Natural killer cell (primary cell): ENCODE results near the gene NELFE. TPM values are rescaled to one million over a fixed set of nuclear protein-coding genes. Genes with fewer than 3 reads are reported as not detected.
A peak's percentile ranks its signal among the peaks of the same experiment; 100 is the strongest.

Experiments used
- ATAC-seq, 3 donors: fragments of 150-1000 bp in 2 of 3; fragments of 200-7000 bp in 1 of 3; cut with Tn5 transposase; 1 replicate in 1 of 3; 2 replicates in 2 of 3; pipeline ENCODE4 v1.10.0; 2021; ENCODE audit warnings: mild to moderate bottlenecking in 2 of 3, moderate library complexity in 2 of 3
- DNase-seq, 2 donors: peaks; one replicate each; pipeline versions ENCODE4 v3.0.0 to v3.0.0-alpha.2; 2013 to 2021; ENCODE audit warnings: mixed read lengths in 1 of 2
- H3K27ac ChIP-seq: one replicate; pipeline ENCODE4 v1.5.1; 2013; ENCODE audit warnings: mild to moderate bottlenecking, low read length
- H3K27me3 ChIP-seq: one replicate; pipeline ENCODE4 v1.6.1; 2013; ENCODE audit warnings: low read length; ENCODE audit not compliant: control insufficient read depth, insufficient read depth
- H3K36me3 ChIP-seq: one replicate; pipeline ENCODE4 v1.6.1; 2013; ENCODE audit warnings: low read length; ENCODE audit not compliant: control insufficient read depth, insufficient read depth
- H3K4me1 ChIP-seq: one replicate; pipeline ENCODE4 v1.6.1; 2013; ENCODE audit warnings: low read length; ENCODE audit not compliant: control insufficient read depth, insufficient read depth
- H3K4me3 ChIP-seq: one replicate; pipeline ENCODE4 v1.5.1; 2013; ENCODE audit warnings: low read length
- H3K9me3 ChIP-seq: one replicate; pipeline ENCODE4 v1.6.1; 2013; ENCODE audit warnings: low read length; ENCODE audit not compliant: control insufficient read depth, insufficient read depth
- H3K27ac Mint-ChIP-seq, 2 donors: one replicate each; pipeline ENCODE4 v1.8.0; 2022; ENCODE audit warnings: mild to moderate bottlenecking in 2 of 2, mixed read lengths in 2 of 2, moderate library complexity in 1 of 2
- H3K27me3 Mint-ChIP-seq, 2 donors: one replicate each; pipeline ENCODE4 v1.8.0; 2022; ENCODE audit warnings: low read depth in 2 of 2, mixed read lengths in 2 of 2
- H3K36me3 Mint-ChIP-seq: one replicate; pipeline ENCODE4 v1.8.0; 2022; ENCODE audit warnings: mixed read lengths
- H3K4me1 Mint-ChIP-seq, 2 donors: one replicate each; pipeline ENCODE4 v1.8.0; 2022; ENCODE audit warnings: mixed read lengths in 2 of 2
- H3K4me3 Mint-ChIP-seq: one replicate; pipeline ENCODE4 v1.8.0; 2022; ENCODE audit warnings: mild to moderate bottlenecking, moderate library complexity, mixed read lengths
- H3K9me3 Mint-ChIP-seq, 2 donors: one replicate each; pipeline ENCODE4 v1.8.0; 2022; ENCODE audit warnings: mixed read lengths in 2 of 2
- WGBS: methylation state at CpG from one replicate; pipeline ENCODE4 v1.1.7; 2013; ENCODE audit warnings: missing lambda C conversion rate; ENCODE audit not compliant: insufficient coverage; 5-methylcytosine and 5-hydroxymethylcytosine counted together
- intact Hi-C: fragments of 100-400 bp; cut with micrococcal nuclease; formaldehyde crosslinking; loops from one replicate; pipeline ENCODE4 v1.14.2; 2022
- total RNA-seq, 4 donors: library from RNA; stranded (reverse); fragments of 120-200 nt in 1 of 4; gene quantifications; one replicate each; pipeline versions ENCODE4 v1.2.3 to v1.2.4, GENCODE V29; 2013 to 2022
- TF ChIP-seq, protein P1 (sequence below): fragments of 200-600 bp; IDR thresholded peaks from one replicate; pipeline ENCODE4 v1.8.0; 2022; ENCODE audit warnings: antibody characterized with exemption

The NELFE gene
- total RNA-seq, 3 donors from 2014 or later (not counting 1 experiment from before 2014, with no cell fraction given) = 52.6 to 62.3 (median 56.3) TPM

DNA sequence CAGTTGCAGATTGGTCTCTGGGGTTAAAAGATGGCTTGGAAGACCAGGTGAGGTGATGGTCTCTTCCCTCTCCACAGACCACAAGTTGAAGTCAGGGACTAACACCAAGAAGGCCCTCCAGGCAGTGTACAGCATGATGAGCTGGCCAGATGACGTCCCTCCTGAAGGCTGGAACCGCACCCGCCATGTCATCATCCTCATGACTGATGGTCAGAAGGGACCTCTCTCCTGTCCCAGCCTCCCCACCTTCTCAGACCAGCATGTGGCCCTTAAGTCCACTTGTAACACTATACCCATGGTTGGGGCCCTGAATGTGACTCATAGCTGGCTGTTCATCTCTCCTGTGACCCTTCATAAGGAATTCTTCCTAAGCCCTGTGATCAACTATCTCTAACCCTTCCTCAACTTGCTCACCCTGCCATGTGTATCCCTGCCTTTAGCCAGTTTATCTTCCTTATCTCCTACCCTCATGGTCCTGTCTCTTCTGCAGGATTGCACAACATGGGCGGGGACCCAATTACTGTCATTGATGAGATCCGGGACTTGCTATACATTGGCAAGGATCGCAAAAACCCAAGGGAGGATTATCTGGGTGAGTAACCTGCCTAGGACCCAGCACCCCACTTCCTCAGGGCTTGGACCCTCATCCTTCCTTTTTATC, 9.9 kb downstream of the NELFE start:
- Mint-ChIP-seq H3K36me3 (peaks cover under 1% of the 10 kb centered on the region), H3K27me3 (peaks cover 7 to 14% of the 10 kb centered on the region in 2 donors), H3K4me1 (peaks cover 0 to 8% of the 10 kb centered on the region in 2 donors), H3K4me3 (no peak overlapping the region), H3K9me3 (no peaks in the 10 kb centered on the region), H3K27ac (peak overlapping the region in 1 of 2 donors; percentile 35)
- peaks cover 18% of the 10 kb centered on the region for H3K36me3 ChIP-seq
- intact Hi-C loops = no loop called here
- H3K4me3 ChIP-seq = no peak overlapping the region
- TF ChIP-seq, protein P1, sequence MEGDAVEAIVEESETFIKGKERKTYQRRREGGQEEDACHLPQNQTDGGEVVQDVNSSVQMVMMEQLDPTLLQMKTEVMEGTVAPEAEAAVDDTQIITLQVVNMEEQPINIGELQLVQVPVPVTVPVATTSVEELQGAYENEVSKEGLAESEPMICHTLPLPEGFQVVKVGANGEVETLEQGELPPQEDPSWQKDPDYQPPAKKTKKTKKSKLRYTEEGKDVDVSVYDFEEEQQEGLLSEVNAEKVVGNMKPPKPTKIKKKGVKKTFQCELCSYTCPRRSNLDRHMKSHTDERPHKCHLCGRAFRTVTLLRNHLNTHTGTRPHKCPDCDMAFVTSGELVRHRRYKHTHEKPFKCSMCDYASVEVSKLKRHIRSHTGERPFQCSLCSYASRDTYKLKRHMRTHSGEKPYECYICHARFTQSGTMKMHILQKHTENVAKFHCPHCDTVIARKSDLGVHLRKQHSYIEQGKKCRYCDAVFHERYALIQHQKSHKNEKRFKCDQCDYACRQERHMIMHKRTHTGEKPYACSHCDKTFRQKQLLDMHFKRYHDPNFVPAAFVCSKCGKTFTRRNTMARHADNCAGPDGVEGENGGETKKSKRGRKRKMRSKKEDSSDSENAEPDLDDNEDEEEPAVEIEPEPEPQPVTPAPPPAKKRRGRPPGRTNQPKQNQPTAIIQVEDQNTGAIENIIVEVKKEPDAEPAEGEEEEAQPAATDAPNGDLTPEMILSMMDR = no peak
- no peaks in the 10 kb centered on the region for H3K9me3 ChIP-seq
- DNase-seq (no peak), ATAC-seq (no peak)
- no peak overlapping the region for H3K27ac ChIP-seq
- 95% methylated on average over 6 of the region's 6 CpGs for whole genome bisulfite sequencing
- no peaks in the 10 kb centered on the region for H3K27me3 ChIP-seq
- H3K4me1 ChIP-seq = no peaks in the 10 kb centered on the region

DNA sequence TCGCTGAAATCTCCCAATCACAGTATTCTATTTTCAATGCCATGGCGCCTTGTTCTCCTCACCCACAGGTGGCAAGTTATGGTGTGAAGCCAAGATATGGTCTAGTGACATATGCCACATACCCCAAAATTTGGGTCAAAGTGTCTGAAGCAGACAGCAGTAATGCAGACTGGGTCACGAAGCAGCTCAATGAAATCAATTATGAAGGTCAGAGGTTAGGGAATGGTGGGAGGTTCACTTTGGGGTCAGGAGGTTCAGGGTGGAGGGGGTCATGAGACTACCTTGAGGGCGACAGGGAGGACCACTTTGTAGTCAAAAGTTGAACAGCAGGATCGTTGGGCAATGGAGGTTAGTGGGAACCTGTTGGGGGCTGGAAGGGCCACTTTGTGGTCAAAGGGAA, 10.5 kb downstream of the NELFE start:
- no peak overlapping the region for H3K4me3 Mint-ChIP-seq
- no peak for ATAC-seq
- 78% methylated on average over 5 of the region's 5 CpGs for WGBS
- Histone ChIP-seq H3K4me1 (no peaks in the 10 kb centered on the region), H3K4me3 (no peak overlapping the region), H3K27me3 (peaks cover under 1% of the 10 kb centered on the region), H3K27ac (no peak overlapping the region), H3K36me3 (peaks cover 12% of the 10 kb centered on the region), H3K9me3 (no peaks in the 10 kb centered on the region)
- H3K9me3 Mint-ChIP-seq = no peaks in the 10 kb centered on the region
- no peaks in the 10 kb centered on the region for H3K36me3 Mint-ChIP-seq
- intact Hi-C loops = no loop called here
- DNase-seq = no peak
- H3K27me3 Mint-ChIP-seq = peaks cover 9 to 14% of the 10 kb centered on the region in 2 donors
- TF ChIP-seq, protein P1 = no peak
- no peak overlapping the region for H3K27ac Mint-ChIP-seq
- peaks cover 0 to 8% of the 10 kb centered on the region in 2 donors for H3K4me1 Mint-ChIP-seq

DNA sequence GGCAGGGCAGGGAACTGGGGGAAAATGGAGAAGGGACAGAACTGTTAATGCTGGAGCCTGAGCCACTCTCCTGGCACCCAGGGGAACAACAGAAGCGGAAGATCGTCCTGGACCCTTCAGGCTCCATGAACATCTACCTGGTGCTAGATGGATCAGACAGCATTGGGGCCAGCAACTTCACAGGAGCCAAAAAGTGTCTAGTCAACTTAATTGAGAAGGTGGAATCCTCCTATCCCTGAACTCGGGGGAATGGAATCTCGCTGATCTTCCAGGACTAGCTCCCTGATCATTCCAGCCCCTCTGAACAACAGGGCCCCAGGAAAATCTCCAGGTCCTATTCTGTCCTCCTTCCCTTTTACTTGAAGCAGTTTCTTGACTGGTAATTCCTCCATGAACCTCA, 10.9 kb downstream of the NELFE start:
- 90% methylated on average over 4 of the region's 4 CpGs for WGBS
- H3K27me3 Mint-ChIP-seq = peaks cover 9 to 14% of the 10 kb centered on the region in 2 donors
- H3K4me3 Mint-ChIP-seq = no peak overlapping the region

More for the DNA sequence above, 10.9 kb downstream of the NELFE start:
- DNase-seq (no peak), ATAC-seq (no peak)
- intact Hi-C loops = no loop called here
- Mint-ChIP-seq H3K36me3 (no peaks in the 10 kb centered on the region), H3K9me3 (no peaks in the 10 kb centered on the region), H3K4me1 (peaks cover 0 to 8% of the 10 kb centered on the region in 2 donors), H3K27ac (no peak overlapping the region)
- peaks cover 3% of the 10 kb centered on the region for H3K27me3 ChIP-seq
- H3K9me3 ChIP-seq = no peaks in the 10 kb centered on the region
- H3K27ac ChIP-seq = no peak overlapping the region
- no peaks in the 10 kb centered on the region for H3K4me1 ChIP-seq
- peaks cover 8% of the 10 kb centered on the region for H3K36me3 ChIP-seq
- TF ChIP-seq, protein P1 = no peak
- H3K4me3 ChIP-seq = no peak overlapping the region
